HG03103 (cell line): ENCODE measurements around the gene CDH23.
A peak's percentile ranks its signal among the peaks of the same experiment; 100 is the strongest.
"Not testable (repeated sequence)": the region's sequence is repeated elsewhere in the genome, so short reads cannot be mapped to it uniquely, and the experiment has no call there.

Source experiments
- ATAC-seq: cut with Tn5 transposase; IDR thresholded peaks from one replicate; pipeline ENCODE4 v1.9.1; 2021; ENCODE audit warnings: low read depth; ENCODE audit not compliant: unreplicated experiment

CDH23 gene

GRCh38 chr10:71850743-71851464 lies 454.2 kb downstream of the CDH23 start, which contains the start of gene PSAP:
Gene PSAP (minus strand): TSS chr10:71851251. CDS start chr10:71851221, 30 bp downstream.
- peak; percentile 81 for ATAC-seq

GRCh38 chr10:71851465-71852095 lies 454.9 kb downstream of the CDH23 start:
- ATAC-seq, result not testable (repeated sequence)

- no peak for ATAC-seq
Measured at GRCh38 chr10:71852355-71852937, 455.7 kb downstream of the CDH23 start.

DNA sequence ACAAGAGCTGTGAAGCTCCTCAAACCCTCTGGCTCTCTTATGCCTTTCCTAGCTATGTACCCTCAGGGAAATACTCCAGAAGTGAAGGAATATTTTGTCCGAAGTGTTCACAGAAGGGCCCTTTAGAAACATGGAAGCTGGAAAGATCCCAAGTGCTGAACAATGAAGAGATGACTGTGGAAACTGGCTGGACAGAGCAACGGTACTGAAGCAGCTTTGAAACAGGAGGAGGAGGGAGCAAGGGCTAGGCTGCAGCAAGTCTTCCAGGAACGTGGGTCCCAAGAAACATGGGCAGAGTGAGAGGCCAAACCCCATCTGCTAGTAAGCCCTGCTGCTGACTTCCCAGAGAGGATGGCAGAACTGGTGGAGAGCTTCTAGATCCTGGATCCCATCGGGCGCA lies 457.3 kb downstream of the CDH23 start:
- no peak for ATAC-seq

GRCh38 chr10:71856619-71857018 lies 459.9 kb downstream of the CDH23 start:
- ATAC-seq, result no peak

DNA sequence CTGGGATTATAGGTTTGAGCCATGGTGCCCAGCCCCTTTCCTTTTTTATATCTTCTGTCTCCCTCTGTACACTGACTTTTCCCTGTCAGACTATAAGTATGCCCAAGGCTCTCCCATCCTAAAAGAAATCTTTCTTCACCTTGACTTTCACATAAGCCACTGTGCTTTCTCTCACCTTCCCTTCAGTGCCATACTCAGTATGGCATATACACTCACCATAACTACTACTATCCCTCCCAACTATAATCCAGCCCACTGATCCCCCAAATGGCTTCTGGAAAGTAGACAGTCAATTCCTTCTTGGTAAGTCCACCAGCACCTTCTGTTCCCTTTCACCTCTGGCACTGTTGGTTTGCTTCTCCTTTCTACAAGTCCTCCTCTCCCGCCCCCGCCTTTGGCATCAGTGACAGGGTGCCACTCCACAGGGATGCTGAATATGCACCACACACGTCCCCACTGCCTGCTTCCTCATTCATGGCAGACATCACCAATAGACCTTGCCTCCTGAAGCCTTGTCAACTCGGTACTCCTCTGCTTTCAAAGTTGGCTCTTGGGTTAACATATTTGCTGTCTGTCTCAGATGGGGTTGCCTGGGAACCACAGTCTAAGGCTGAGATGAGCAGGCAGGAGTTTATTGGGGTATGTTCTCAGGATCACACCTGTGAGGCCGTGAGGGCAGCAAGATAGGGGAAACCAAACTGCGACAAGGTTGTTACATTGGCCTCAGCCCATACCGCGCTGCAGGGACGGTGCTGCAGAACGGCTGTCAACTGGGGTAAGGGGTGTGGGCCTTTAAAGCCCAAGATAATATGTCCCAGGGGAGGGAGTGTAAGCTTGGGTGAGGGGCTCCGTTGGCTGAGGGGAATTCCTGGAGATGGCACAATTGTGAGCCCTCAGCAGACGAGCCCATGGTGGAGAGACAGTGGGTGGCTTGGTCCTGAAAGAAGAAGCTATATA lies 461.5 kb downstream of the CDH23 start:
- ATAC-seq, result no peak

DNA sequence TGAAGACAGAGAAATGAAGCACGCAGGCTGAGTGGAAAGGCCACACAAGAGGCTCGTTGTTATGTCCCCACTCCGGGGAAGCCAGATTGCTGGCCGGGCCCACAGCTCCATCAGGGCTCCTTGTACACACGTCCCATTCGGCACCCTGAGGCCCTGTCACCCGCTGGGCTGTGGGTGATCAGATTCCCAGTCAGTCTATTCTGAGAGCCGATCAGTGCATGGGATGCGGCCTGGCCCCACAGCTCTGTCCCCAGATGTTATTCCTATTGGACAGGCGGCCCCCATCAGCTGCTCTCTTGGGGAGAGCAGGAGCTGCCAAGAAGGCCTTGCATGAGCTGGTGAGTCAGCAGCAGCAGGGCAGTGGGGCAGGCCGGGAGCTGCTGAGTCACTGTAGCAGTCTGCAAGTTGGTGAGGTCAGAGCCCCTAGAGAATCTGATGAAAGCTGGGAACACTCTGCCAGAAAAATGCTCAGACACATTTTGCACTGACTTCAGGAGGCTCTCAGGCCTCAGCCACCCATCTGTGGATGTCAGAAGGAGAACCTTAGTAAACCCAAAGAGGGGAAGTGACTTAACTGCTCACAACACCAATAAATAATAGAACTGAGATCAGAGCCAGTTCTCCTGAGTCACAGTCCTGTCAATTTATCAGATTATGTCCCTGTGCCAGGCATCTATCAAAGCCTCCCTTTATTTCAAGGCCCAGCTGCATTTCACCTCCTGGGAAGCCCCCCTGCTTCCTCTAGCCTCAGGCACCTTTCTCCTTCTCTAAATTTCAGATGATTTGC lies 463.7 kb downstream of the CDH23 start:
- ATAC-seq, result peak; percentile 58

- no peak for ATAC-seq
Measured at GRCh38 chr10:71863203-71863602, 466.5 kb downstream of the CDH23 start.

GRCh38 chr10:71864911-71865361 lies 468.2 kb downstream of the CDH23 start:
- ATAC-seq, result no peak
